GM12874 (cell line): ENCODE results near the gene ZNF507.

Experiments
- CTCF ChIP-seq: IDR thresholded peaks from 2 replicates; pipeline ENCODE4 v1.5.1; 2011; ENCODE audit warnings: low read depth, mild to moderate bottlenecking, control low read depth, low read length, moderate library complexity; ENCODE audit not compliant: insufficient read depth

Gene ZNF507

GRCh38 chr19:32421589-32422361 is 76.4 kb downstream of the ZNF507 start:
- no peak for TF ChIP-seq CTCF

GRCh38 chr19:32422435-32422834 is 77.0 kb downstream of the ZNF507 start:
- TF ChIP-seq CTCF = no peak

GRCh38 chr19:32427536-32427935 is 82.1 kb downstream of the ZNF507 start:
- no peak for TF ChIP-seq CTCF

GRCh38 chr19:32436692-32437091 is 91.3 kb downstream of the ZNF507 start:
- no peak for TF ChIP-seq CTCF

GRCh38 chr19:32437096-32437495 is 91.7 kb downstream of the ZNF507 start:
- no peak for TF ChIP-seq CTCF
